A549 (cell line): ENCODE results near the gene TFF3.

ENCODE experiments used
- CTCF ChIP-seq: fragments of >200 bp; sonication (Bioruptor Twin); formaldehyde crosslinking; IDR thresholded peaks from 3 replicates; pipeline ENCODE4 v1.5.1; 2016
- HOXA7 ChIP-seq: fragments of 250-450 bp; sonication (Bioruptor Pico); IDR thresholded peaks from 2 replicates; pipeline ENCODE4 v1.5.0; 2020; ENCODE audit warnings: mild to moderate bottlenecking, moderate library complexity
- KDM1A ChIP-seq: fragments of 200-600 bp; sonication (generic); IDR thresholded peaks from 2 replicates; pipeline ENCODE4 v1.6.1; 2016; ENCODE audit warnings: low read depth, mild to moderate bottlenecking
- POLR2A ChIP-seq: IDR thresholded peaks from 2 replicates; pipeline ENCODE4 v1.6.1; 2012; ENCODE audit warnings: mild to moderate bottlenecking, low read length
- RFX5 ChIP-seq: fragments of 450-650 bp; IDR thresholded peaks from 2 replicates; pipeline ENCODE4 v1.7.1; 2014; ENCODE audit warnings: antibody characterized with exemption, mild to moderate bottlenecking, moderate library complexity
- USF2 ChIP-seq: fragments of 450-650 bp; IDR thresholded peaks from 2 replicates; pipeline ENCODE4 v1.6.1; 2014; ENCODE audit warnings: antibody characterized with exemption
- ZNF302 ChIP-seq: fragments of 250-450 bp; sonication (Bioruptor Pico); IDR thresholded peaks from 2 replicates; pipeline ENCODE4 v1.9.0; 2021; ENCODE audit warnings: inconsistent platforms, mild to moderate bottlenecking, moderate library complexity

- no peak for TF ChIP-seq RFX5
- no peak for TF ChIP-seq CTCF
- no peak for TF ChIP-seq POLR2A
- TF ChIP-seq USF2: no peak
- no peak for TF ChIP-seq ZNF302 (CRISPR knock-in tag)
- TF ChIP-seq KDM1A: no peak
- no peak for TF ChIP-seq HOXA7 (CRISPR knock-in tag)
Observed at GRCh38 chr21:42298657-42299056, 16.6 kb downstream of the TFF3 start.
